Endothelial cell (in vitro differentiated cells): Measurements from ENCODE around the gene TOM1L2. TPM values are rescaled to one million over a fixed set of nuclear protein-coding genes. Genes with fewer than 3 reads are reported as not detected.
A peak's percentile ranks its signal among the peaks of the same experiment; 100 is the strongest.

Experiments used
- DNase-seq: peaks from one replicate; pipeline ENCODE4 v3.0.0; 2021; ENCODE audit warnings: low spot score
- H3K27ac Mint-ChIP-seq: one replicate; pipeline ENCODE4 v1.8.0; 2021; ENCODE audit warnings: mixed read lengths, inconsistent platforms; ENCODE audit not compliant: unreplicated experiment
- H3K27me3 Mint-ChIP-seq: one replicate; pipeline ENCODE4 v1.8.0; 2021; ENCODE audit warnings: mild to moderate bottlenecking, moderate library complexity, mixed read lengths, inconsistent platforms; ENCODE audit not compliant: unreplicated experiment
- H3K36me3 Mint-ChIP-seq: one replicate; pipeline ENCODE4 v1.8.0; 2021; ENCODE audit warnings: mild to moderate bottlenecking, low read depth, mixed read lengths, inconsistent platforms; ENCODE audit not compliant: unreplicated experiment
- H3K4me1 Mint-ChIP-seq: one replicate; pipeline ENCODE4 v1.8.0; 2021; ENCODE audit warnings: mild to moderate bottlenecking, mixed read lengths, inconsistent platforms; ENCODE audit not compliant: unreplicated experiment
- H3K4me3 Mint-ChIP-seq: one replicate; pipeline ENCODE4 v1.8.0; 2021; ENCODE audit warnings: mild to moderate bottlenecking, mixed read lengths, inconsistent platforms; ENCODE audit not compliant: unreplicated experiment
- H3K9me3 Mint-ChIP-seq: one replicate; pipeline ENCODE4 v1.8.0; 2021; ENCODE audit warnings: mixed read lengths, inconsistent platforms; ENCODE audit not compliant: unreplicated experiment
- CTCF ChIP-seq: fragments of 200-600 bp; sonication (generic); IDR thresholded peaks from one replicate; pipeline ENCODE4 v1.5.0; 2021; ENCODE audit warnings: antibody characterized with exemption; ENCODE audit not compliant: unreplicated experiment
- total RNA-seq: library from RNA; stranded (reverse); fragmentation: NEBNext Ultra II Directional; extraction: Animal tissue kit (Norgen Biotek cat#: 25700); gene quantifications from one replicate; pipeline ENCODE4 v1.2.1, GENCODE V29; 2021; ENCODE audit not compliant: unreplicated experiment

Gene TOM1L2
- total RNA-seq, 1 donor from 2014 or later: 26.9 TPM

- no peak for TF ChIP-seq CTCF
- H3K36me3 Mint-ChIP-seq: peaks cover 6% of the 10 kb centered on the region
- no peak overlapping the region for H3K27ac Mint-ChIP-seq
- DNase-seq: no peak
- peaks cover 14% of the 10 kb centered on the region for H3K27me3 Mint-ChIP-seq
- H3K4me3 Mint-ChIP-seq: no peak overlapping the region
- no peaks in the 10 kb centered on the region for H3K9me3 Mint-ChIP-seq
- H3K4me1 Mint-ChIP-seq: no peaks in the 10 kb centered on the region
Measured at GRCh38 chr17:17982801-17983200, 10.6 kb upstream of the TOM1L2 start.

- TF ChIP-seq CTCF: no peak
- peaks cover 7% of the 10 kb centered on the region for H3K36me3 Mint-ChIP-seq
- no peaks in the 10 kb centered on the region for H3K9me3 Mint-ChIP-seq
- no peak for DNase-seq
- no peak overlapping the region for H3K27ac Mint-ChIP-seq
- peaks cover 17% of the 10 kb centered on the region for H3K27me3 Mint-ChIP-seq
- no peak overlapping the region for H3K4me3 Mint-ChIP-seq
- H3K4me1 Mint-ChIP-seq: peaks cover 5% of the 10 kb centered on the region
Measured at GRCh38 chr17:17981330-17981729, 9.1 kb upstream of the TOM1L2 start.

- peaks cover 21% of the 10 kb centered on the region for H3K27me3 Mint-ChIP-seq
- peaks cover 13% of the 10 kb centered on the region for H3K4me1 Mint-ChIP-seq
- no peak overlapping the region for H3K4me3 Mint-ChIP-seq
Measured at GRCh38 chr17:17979778-17980177, 7.6 kb upstream of the TOM1L2 start.

GRCh38 chr17:17978481-17979424 lies 6.6 kb upstream of the TOM1L2 start:
- Mint-ChIP-seq H3K36me3 (peaks cover 7% of the 10 kb centered on the region), H3K4me1 (peaks cover 13% of the 10 kb centered on the region), H3K9me3 (no peaks in the 10 kb centered on the region), H3K27me3 (peaks cover 19% of the 10 kb centered on the region), H3K27ac (peak overlapping the region; percentile 4), H3K4me3 (peak overlapping the region; percentile 5)
- DNase-seq: no peak
- no peak for TF ChIP-seq CTCF

More at GRCh38 chr17:17979778-17980177, 7.6 kb upstream of the TOM1L2 start:
- no peaks in the 10 kb centered on the region for H3K9me3 Mint-ChIP-seq
- no peak overlapping the region for H3K27ac Mint-ChIP-seq
- no peak for DNase-seq
- H3K36me3 Mint-ChIP-seq: peaks cover 7% of the 10 kb centered on the region
- no peak for TF ChIP-seq CTCF
